Measurements from ENCODE around the gene CYP1B1.
"Not testable (repeated sequence)": the region's sequence is repeated elsewhere in the genome, so short reads cannot be mapped to it uniquely, and the experiment has no call there.

The CYP1B1 gene

DNA sequence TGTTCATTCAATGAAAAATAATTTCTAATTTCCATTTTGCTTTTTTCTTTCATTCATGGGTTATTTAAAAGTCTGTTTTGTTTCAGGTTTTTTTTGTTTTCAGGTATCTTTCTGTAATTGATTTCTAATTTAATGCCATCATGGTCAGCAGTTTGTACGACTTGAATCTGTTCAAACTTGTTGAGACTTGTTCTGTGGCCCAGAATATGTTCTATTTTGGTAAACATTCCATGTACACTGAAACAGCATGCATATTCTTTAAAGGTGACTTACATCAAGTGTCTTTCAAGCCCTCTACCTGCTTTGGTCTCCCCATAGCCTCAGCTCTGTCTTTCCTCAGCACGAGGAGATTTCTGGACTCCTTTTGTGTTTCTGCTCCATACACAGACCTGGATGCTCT is 49.1 kb downstream of the CYP1B1 start:
- Histone ChIP-seq H3K4ac (ENCODE audit: low read depth, low read length) (no peak overlapping the region), H3K4me3 (ENCODE audit: low read depth, low read length) (no peak overlapping the region), H3K23ac (ENCODE audit: low read length) (no peak overlapping the region), H3K79me2 (ENCODE audit: control insufficient read depth, insufficient read depth, low read length, poor library complexity) (no peaks in the 10 kb centered on the region), H3K27me3 (ENCODE audit: insufficient read depth, low read length) (no peaks in the 10 kb centered on the region), H3K4me1 (ENCODE audit: control insufficient read depth in 1 of 2, insufficient read depth in 2 of 2, low read length in 2 of 2) (no peaks in the 10 kb centered on the region), H4K8ac (ENCODE audit: low read depth, low read length) (no peak overlapping the region), H3K79me1 (ENCODE audit: low read length) (no peaks in the 10 kb centered on the region), H3K36me3 (ENCODE audit: control insufficient read depth in 1 of 2, insufficient read depth in 2 of 2, low read length in 2 of 2) (no peaks in the 10 kb centered on the region), H2BK12ac (ENCODE audit: low read length) (no peak overlapping the region), H3K4me2 (ENCODE audit: low read length) (no peak overlapping the region), H2AK5ac (ENCODE audit: low read length) (no peak overlapping the region), H4K12ac (ENCODE audit: low read depth, low read length) (no peak overlapping the region), H3K14ac (ENCODE audit: low read length) (no peak overlapping the region), H3K9me3 (ENCODE audit: insufficient read depth, low read depth, low read length) (no peaks in the 10 kb centered on the region), H2BK5ac (ENCODE audit: low read depth, low read length, poor library complexity) (no peak overlapping the region), H2AFZ (ENCODE audit: insufficient read depth, low read length, poor library complexity) (no peak overlapping the region), H3K9ac (ENCODE audit: low read length) (no peak overlapping the region), H3K18ac (ENCODE audit: low read length) (no peak overlapping the region), H3K27ac (ENCODE audit: low read depth, low read length) (no peak overlapping the region), H4K91ac (ENCODE audit: low read depth, low read length) (no peak overlapping the region), H2BK120ac (ENCODE audit: insufficient read depth, low read length, poor library complexity) (no peak overlapping the region)
- WGBS (ENCODE audit: extremely low coverage, insufficient coverage, insufficient read length), result no CpG with 5 or more reads among the region's 2 CpGs
- no peak for DNase-seq

GRCh38 chr2:38021589-38021988 is 54.4 kb downstream of the CYP1B1 start:
- no peak overlapping the region for H3K18ac ChIP-seq (ENCODE audit: low read length)
- no peak overlapping the region for H4K8ac ChIP-seq (ENCODE audit: low read depth, low read length)
- no peak overlapping the region for H4K12ac ChIP-seq (ENCODE audit: low read depth, low read length)
- no peaks in the 10 kb centered on the region for H3K9me3 ChIP-seq (ENCODE audit: insufficient read depth, low read depth, low read length)
- no peaks in the 10 kb centered on the region for H3K27me3 ChIP-seq (ENCODE audit: insufficient read depth, low read length)
- no peaks in the 10 kb centered on the region for H3K4me1 ChIP-seq (ENCODE audit: control insufficient read depth in 1 of 2, insufficient read depth in 2 of 2, low read length in 2 of 2)
- H3K14ac ChIP-seq (ENCODE audit: low read length), result no peak overlapping the region
- no peak overlapping the region for H3K27ac ChIP-seq (ENCODE audit: low read depth, low read length)
- no peak overlapping the region for H3K4me2 ChIP-seq (ENCODE audit: low read length)
- H3K4me3 ChIP-seq (ENCODE audit: low read depth, low read length), result no peak overlapping the region
- DNase-seq, result no peak
- no peak overlapping the region for H2BK12ac ChIP-seq (ENCODE audit: low read length)
- WGBS (ENCODE audit: extremely low coverage, insufficient coverage, insufficient read length), result no CpG with 5 or more reads among the region's 9 CpGs
- no peaks in the 10 kb centered on the region for H3K36me3 ChIP-seq (ENCODE audit: control insufficient read depth in 1 of 2, insufficient read depth in 2 of 2, low read length in 2 of 2)
- H3K9ac ChIP-seq (ENCODE audit: low read length), result no peak overlapping the region
- no peak overlapping the region for H2AK5ac ChIP-seq (ENCODE audit: low read length)
- no peak overlapping the region for H2BK120ac ChIP-seq (ENCODE audit: insufficient read depth, low read length, poor library complexity)
- H3K79me1 ChIP-seq (ENCODE audit: low read length), result no peaks in the 10 kb centered on the region
- no peak overlapping the region for H3K4ac ChIP-seq (ENCODE audit: low read depth, low read length)
- H3K79me2 ChIP-seq (ENCODE audit: control insufficient read depth, insufficient read depth, low read length, poor library complexity), result no peaks in the 10 kb centered on the region
- H4K91ac ChIP-seq (ENCODE audit: low read depth, low read length), result no peak overlapping the region
- no peak overlapping the region for H2AFZ ChIP-seq (ENCODE audit: insufficient read depth, low read length, poor library complexity)
- H2BK5ac ChIP-seq (ENCODE audit: low read depth, low read length, poor library complexity), result no peak overlapping the region
- H3K23ac ChIP-seq (ENCODE audit: low read length), result no peak overlapping the region

DNA sequence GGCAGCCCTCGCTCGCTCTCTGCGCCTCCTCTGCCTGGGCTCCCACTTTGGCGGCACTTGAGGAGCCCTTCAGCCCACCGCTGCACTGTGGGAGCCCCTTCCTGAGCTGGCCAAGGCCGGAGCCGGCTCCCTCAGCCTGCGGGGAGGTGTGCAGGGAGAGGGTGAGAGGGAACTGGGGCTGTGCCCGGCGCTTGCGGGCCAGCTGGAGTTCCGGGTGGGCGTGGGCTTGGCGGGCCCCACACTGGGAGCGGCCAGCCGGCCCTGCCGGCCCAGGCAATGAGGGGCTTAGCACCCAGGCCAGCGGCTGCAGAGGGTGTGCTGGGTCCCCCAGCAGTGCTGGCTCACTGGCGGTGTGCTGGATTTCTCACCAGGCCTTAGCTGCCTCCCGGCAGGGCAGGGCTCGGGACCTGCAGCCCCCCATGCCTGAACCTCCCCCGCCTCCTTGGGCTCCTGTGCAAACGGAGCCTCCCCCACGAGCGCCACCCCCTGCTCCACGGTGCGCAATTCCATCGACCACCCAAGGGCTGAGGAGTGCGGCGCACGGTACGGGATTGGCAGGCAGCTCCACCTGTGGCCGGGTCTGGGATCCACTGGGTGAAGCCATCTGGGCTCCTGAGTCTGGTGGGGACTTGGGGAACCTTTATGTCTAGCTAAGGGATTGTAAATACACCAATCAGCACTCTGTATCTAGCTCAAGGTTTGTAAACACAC is 55.4 kb downstream of the CYP1B1 start:
- not testable (repeated sequence) for H3K23ac ChIP-seq (ENCODE audit: low read length); H4K12ac ChIP-seq (ENCODE audit: low read depth, low read length); H2AFZ ChIP-seq (ENCODE audit: insufficient read depth, low read length, poor library complexity); H3K27ac ChIP-seq (ENCODE audit: low read depth, low read length); H3K18ac ChIP-seq (ENCODE audit: low read length); H3K9me3 ChIP-seq (ENCODE audit: insufficient read depth, low read depth, low read length); H4K8ac ChIP-seq (ENCODE audit: low read depth, low read length); H3K9ac ChIP-seq (ENCODE audit: low read length); H4K91ac ChIP-seq (ENCODE audit: low read depth, low read length); DNase-seq; H3K14ac ChIP-seq (ENCODE audit: low read length); H2BK12ac ChIP-seq (ENCODE audit: low read length); H3K4ac ChIP-seq (ENCODE audit: low read depth, low read length); H2BK5ac ChIP-seq (ENCODE audit: low read depth, low read length, poor library complexity); H3K79me1 ChIP-seq (ENCODE audit: low read length); H3K27me3 ChIP-seq (ENCODE audit: insufficient read depth, low read length); H3K4me1 ChIP-seq (ENCODE audit: control insufficient read depth in 1 of 2, insufficient read depth in 2 of 2, low read length in 2 of 2); H3K36me3 ChIP-seq (ENCODE audit: control insufficient read depth in 1 of 2, insufficient read depth in 2 of 2, low read length in 2 of 2); H3K79me2 ChIP-seq (ENCODE audit: control insufficient read depth, insufficient read depth, low read length, poor library complexity); H2AK5ac ChIP-seq (ENCODE audit: low read length); H3K4me3 ChIP-seq (ENCODE audit: low read depth, low read length); H2BK120ac ChIP-seq (ENCODE audit: insufficient read depth, low read length, poor library complexity); H3K4me2 ChIP-seq (ENCODE audit: low read length)
- WGBS (ENCODE audit: extremely low coverage, insufficient coverage, insufficient read length), result no CpG with 5 or more reads among the region's 33 CpGs

DNA sequence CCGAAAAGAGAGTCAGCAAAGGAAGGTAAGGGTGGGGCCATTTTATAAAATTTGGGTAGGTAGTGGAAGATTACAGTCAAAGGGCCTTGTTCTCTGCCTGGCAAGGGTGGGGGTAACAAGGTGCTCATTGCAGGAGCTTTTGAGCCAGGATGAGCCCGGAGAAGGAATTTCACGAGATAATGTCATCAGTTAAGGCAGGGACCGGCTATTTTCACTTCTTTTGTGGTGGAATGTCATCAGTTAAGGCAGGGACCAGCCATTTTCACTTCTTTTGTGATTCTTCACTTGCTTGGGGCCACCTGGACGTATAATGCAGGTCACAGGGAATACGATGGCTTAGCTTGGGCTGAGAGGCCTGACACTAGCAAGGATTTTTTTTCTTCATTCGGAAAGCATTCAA is 58.1 kb downstream of the CYP1B1 start:
- Histone ChIP-seq H3K4me2 (ENCODE audit: low read length) (no peak overlapping the region), H3K9ac (ENCODE audit: low read length) (no peak overlapping the region), H2BK120ac (ENCODE audit: insufficient read depth, low read length, poor library complexity) (no peak overlapping the region), H3K4me1 (ENCODE audit: control insufficient read depth in 1 of 2, insufficient read depth in 2 of 2, low read length in 2 of 2) (no peaks in the 10 kb centered on the region), H4K12ac (ENCODE audit: low read depth, low read length) (no peak overlapping the region), H3K79me2 (ENCODE audit: control insufficient read depth, insufficient read depth, low read length, poor library complexity) (no peaks in the 10 kb centered on the region), H3K23ac (ENCODE audit: low read length) (no peak overlapping the region), H2BK5ac (ENCODE audit: low read depth, low read length, poor library complexity) (no peak overlapping the region), H3K36me3 (ENCODE audit: control insufficient read depth in 1 of 2, insufficient read depth in 2 of 2, low read length in 2 of 2) (no peaks in the 10 kb centered on the region), H3K27me3 (ENCODE audit: insufficient read depth, low read length) (no peaks in the 10 kb centered on the region), H4K91ac (ENCODE audit: low read depth, low read length) (no peak overlapping the region), H3K9me3 (ENCODE audit: insufficient read depth, low read depth, low read length) (no peaks in the 10 kb centered on the region), H2AK5ac (ENCODE audit: low read length) (no peak overlapping the region), H4K8ac (ENCODE audit: low read depth, low read length) (no peak overlapping the region), H3K4ac (ENCODE audit: low read depth, low read length) (no peak overlapping the region), H3K27ac (ENCODE audit: low read depth, low read length) (no peak overlapping the region), H2BK12ac (ENCODE audit: low read length) (no peak overlapping the region), H3K18ac (ENCODE audit: low read length) (no peak overlapping the region), H3K14ac (ENCODE audit: low read length) (no peak overlapping the region), H2AFZ (ENCODE audit: insufficient read depth, low read length, poor library complexity) (no peak overlapping the region), H3K4me3 (ENCODE audit: low read depth, low read length) (no peak overlapping the region), H3K79me1 (ENCODE audit: low read length) (no peaks in the 10 kb centered on the region)
- no CpG with 5 or more reads among the region's 7 CpGs for WGBS (ENCODE audit: extremely low coverage, insufficient coverage, insufficient read length)
- no peak for DNase-seq

Data from trophoblast cell (in vitro differentiated cells and primary cell).